Measurements from ENCODE around the gene TMEM256.

GRCh38 chr17:7414837-7415236 is 10.9 kb upstream of the TMEM256 start:
- no peak for TF ChIP-seq CTCF (IDR thresholded peaks at IDR 0.05)
- no peak for TF ChIP-seq POLR2A (IDR thresholded peaks at IDR 0.05)

Measured in tibial nerve (tissue), 3 donors.